BLaER1 treated with 17β-estradiol and CSF1 and Interleukin-3, amounts not matched to agents 10 nM and 100 nM (cell line): ENCODE data around the gene PTBP3.

Source experiments
- H3K27ac ChIP-seq, 11 experiments: shearing (Covaris generic); formaldehyde crosslinking; 2 replicates each; pipeline ENCODE4 v1.8.1; 2022
- H3K27me3 ChIP-seq, 11 experiments: shearing (Covaris generic); formaldehyde crosslinking; 2 replicates each; pipeline ENCODE4 v1.8.1; 2022
- H3K36me3 ChIP-seq, 11 experiments: shearing (Covaris generic); formaldehyde crosslinking; 2 replicates each; pipeline ENCODE4 v1.8.1; 2022
- H3K4me1 ChIP-seq, 10 experiments: shearing (Covaris generic); formaldehyde crosslinking; 2 replicates each; pipeline ENCODE4 v1.8.1; 2022
- H3K4me2 ChIP-seq, 11 experiments: shearing (Covaris generic); formaldehyde crosslinking; 2 replicates each; pipeline ENCODE4 v1.8.1; 2022
- H3K4me3 ChIP-seq, 10 experiments: shearing (Covaris generic); formaldehyde crosslinking; 2 replicates each; pipeline ENCODE4 v1.8.1; 2022
- H3K9ac ChIP-seq, 11 experiments: shearing (Covaris generic); formaldehyde crosslinking; 2 replicates each; pipeline ENCODE4 v1.8.1; 2022
- H3K9me3 ChIP-seq, 11 experiments: shearing (Covaris generic); formaldehyde crosslinking; replicated peaks in 1 of 11; 2 replicates each; pipeline ENCODE4 v1.8.1; 2022
- H4K20me1 ChIP-seq, 11 experiments: shearing (Covaris generic); formaldehyde crosslinking; 2 replicates each; pipeline ENCODE4 v1.8.1; 2022
- Cebpa-rat ChIP-seq, 11 experiments: shearing (Covaris generic); IDR thresholded peaks; 2 replicates each; pipeline ENCODE4 v1.8.1; 2022

PTBP3 gene, protein sequence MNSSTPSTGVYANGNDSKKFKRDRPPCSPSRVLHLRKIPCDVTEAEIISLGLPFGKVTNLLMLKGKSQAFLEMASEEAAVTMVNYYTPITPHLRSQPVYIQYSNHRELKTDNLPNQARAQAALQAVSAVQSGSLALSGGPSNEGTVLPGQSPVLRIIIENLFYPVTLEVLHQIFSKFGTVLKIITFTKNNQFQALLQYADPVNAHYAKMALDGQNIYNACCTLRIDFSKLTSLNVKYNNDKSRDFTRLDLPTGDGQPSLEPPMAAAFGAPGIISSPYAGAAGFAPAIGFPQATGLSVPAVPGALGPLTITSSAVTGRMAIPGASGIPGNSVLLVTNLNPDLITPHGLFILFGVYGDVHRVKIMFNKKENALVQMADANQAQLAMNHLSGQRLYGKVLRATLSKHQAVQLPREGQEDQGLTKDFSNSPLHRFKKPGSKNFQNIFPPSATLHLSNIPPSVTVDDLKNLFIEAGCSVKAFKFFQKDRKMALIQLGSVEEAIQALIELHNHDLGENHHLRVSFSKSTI

DNA sequence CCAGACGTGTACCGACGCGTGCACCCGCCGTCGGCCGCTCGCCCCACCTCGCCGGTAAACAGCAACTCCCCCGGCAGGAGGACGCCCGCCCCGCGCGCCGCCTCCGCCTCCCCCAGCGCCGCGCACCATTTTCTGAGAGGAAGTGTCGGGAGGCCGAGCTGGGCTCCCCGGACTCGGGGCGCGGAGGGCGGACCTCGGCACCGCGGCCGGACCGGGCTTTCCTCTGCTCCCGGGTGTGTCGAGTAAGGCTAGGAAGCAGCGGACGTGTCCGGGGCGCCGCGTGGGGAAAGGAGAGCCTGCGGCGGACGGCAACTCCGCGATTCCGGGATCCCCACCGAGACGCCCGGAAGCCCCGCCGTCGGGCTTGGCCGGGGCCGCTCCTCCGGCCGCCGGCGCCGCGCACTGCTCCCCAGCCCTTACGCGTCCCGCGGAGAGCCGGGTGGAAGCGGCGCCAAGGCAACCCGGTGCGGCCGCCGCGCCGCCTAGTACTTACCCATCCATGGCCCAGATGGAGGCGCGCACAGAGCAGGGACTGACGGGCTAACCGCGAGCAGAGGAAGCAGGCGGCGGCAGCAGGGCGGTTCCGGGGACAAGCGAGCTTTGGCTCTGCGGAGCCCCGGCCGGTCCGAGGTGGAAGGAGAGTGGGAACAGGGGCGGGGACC lies at the start of gene PTBP3:
TSS of gene PTBP3 (minus strand) at position 643 of the 662 bp plus-strand sequence. CDS start 35,754 bp downstream, outside the sequence.
- Histone ChIP-seq H3K27ac (peak within 1 kb of the TSS; percentile 98 to 99 (median 99)), H3K4me2 (peak within 1 kb of the TSS; percentile 64 to 98 (median 83)), H3K36me3 (peaks cover 0 to 19% (median 11%) of the 10 kb centered on the region in 11 experiments; a peak in 10 of 22 replicates), H3K4me3 (peak within 1 kb of the TSS; percentile 83 to 99 (median 98)), H3K4me1 (peaks cover 13 to 38% (median 33%) of the 10 kb centered on the region in 10 experiments), H3K9ac (peak within 1 kb of the TSS; percentile 97 to 100 (median 99)), H4K20me1 (peaks cover 18 to 49% (median 38%) of the 10 kb centered on the region in 11 experiments; a peak in 20 of 22 replicates), H3K27me3 (no peaks in the 10 kb centered on the region), H3K9me3 (no peaks in the 10 kb centered on the region)
- TF ChIP-seq Cebpa-rat (IDR thresholded peaks at IDR 0.05): no peak

DNA sequence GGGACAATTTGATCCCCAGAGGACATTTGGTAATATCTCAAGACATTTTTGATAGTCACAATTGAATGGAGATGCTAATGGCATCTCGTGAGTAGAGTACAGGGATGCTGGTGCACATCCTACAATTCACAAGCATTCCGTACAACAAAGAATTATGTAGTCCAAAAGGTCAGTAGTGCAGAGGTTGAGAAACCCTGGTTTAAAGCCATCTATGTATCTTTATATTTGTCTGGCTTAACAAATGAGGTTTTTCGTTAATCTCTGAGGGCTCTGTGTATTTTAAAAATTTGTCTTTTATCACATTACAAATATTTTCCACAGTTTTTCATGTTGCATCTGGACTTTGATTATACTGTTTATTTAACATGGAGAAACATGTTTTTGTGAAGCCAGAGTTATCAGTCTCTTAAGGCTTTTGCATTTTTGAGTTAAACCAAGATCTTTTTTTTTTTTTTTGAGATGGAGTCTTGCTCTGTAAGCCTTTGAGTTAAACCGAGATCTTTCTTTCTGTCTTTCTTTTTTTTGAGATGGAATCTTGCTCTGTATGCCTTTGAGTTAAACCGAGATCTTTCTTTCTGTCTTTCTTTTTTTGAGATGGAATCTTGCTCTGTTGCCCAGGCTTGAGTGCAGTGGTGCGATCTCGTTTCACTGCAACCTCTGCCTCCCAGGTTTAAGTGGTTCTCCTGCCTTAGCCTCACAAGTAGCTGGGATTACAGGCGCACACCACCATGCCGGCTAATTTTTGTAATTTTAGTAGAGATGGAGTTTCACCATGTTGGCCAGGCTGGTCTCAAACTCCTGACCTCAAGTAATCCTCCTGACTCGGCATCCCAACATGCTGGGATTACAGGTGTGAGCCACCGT lies 49.3 kb upstream of the PTBP3 start:
- no peaks in the 10 kb centered on the region for H4K20me1 ChIP-seq
- no peak overlapping the region for H3K9ac ChIP-seq
- no peak overlapping the region for H3K27ac ChIP-seq
- H3K9me3 ChIP-seq: no peaks in the 10 kb centered on the region
- no peaks in the 10 kb centered on the region for H3K27me3 ChIP-seq
- peak overlapping the region in 10 of 11 experiments; percentile 51 to 88 (median 60); a peak in 14 of 22 replicates for H3K4me2 ChIP-seq
- no peak overlapping the region for H3K4me3 ChIP-seq
- peaks cover 44 to 62% (median 54%) of the 10 kb centered on the region in 10 experiments for H3K4me1 ChIP-seq
- H3K36me3 ChIP-seq: peaks cover 0 to 11% (median 7%) of the 10 kb centered on the region in 11 experiments; a peak in 8 of 22 replicates
- no peak for TF ChIP-seq Cebpa-rat (IDR thresholded peaks at IDR 0.05)

DNA sequence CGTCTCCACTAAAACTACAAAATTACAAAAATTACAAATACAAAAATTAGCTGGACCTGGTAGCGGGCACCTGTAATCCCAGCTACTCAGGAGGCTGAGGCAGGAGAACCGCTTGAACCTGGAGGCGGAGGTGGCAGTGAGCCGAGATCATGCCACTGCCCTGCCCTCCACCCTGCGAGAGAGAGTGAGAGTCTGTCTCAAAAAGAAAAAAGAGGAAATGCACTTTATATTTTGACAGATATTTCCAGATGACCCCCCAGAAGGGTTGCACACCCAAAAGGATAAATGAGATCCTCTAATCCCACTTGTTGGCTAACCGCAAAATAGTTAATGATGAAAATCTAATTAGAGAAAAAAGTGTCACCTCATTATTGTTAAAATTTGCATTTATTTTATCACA lies 48.6 kb upstream of the PTBP3 start:
- Histone ChIP-seq H3K4me2 (peak overlapping the region in 8 of 11 experiments; percentile 1 to 92 (median 82); a peak in 10 of 22 replicates), H3K36me3 (peaks cover 0 to 5% (median under 1%) of the 10 kb centered on the region in 11 experiments; a peak in 3 of 22 replicates), H3K4me1 (peaks cover 51 to 68% (median 61%) of the 10 kb centered on the region in 10 experiments)

DNA sequence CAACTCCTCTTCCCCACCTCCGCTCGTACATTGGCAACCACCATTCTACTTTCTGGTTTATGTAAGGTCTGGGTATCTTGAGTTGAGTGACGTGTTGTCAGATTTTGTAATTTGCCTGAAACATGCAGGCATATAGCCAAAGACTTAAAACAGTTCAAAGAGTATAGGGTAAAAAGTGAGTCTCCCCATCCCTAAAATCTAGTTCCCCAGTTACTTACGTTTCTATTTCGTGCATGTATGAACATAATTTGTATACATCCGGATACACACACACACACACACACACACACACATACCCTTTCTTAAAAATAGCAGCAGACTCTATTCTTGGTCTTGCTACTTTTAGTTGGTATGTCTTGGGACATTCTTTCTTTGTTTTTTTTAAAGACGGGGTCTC lies 47.4 kb upstream of the PTBP3 start:
- Histone ChIP-seq H3K4me3 (peak overlapping the region; percentile 70 to 95 (median 89)), H3K27ac (peak overlapping the region in 10 of 11 experiments; percentile 78 to 94 (median 90); a peak in 15 of 22 replicates), H3K9me3 (peaks cover 0 to 3% (median 0%) of the 10 kb centered on the region in 11 experiments; a peak in 4 of 22 replicates), H3K4me2 (peak overlapping the region; percentile 65 to 92 (median 87)), H4K20me1 (no peaks in the 10 kb centered on the region), H3K36me3 (peaks cover 0 to 5% (median 0%) of the 10 kb centered on the region in 11 experiments; a peak in 1 of 22 replicates), H3K9ac (peak overlapping the region; percentile 82 to 95 (median 90)), H3K27me3 (no peaks in the 10 kb centered on the region), H3K4me1 (peaks cover 58 to 73% (median 67%) of the 10 kb centered on the region in 10 experiments)
- TF ChIP-seq Cebpa-rat (IDR thresholded peaks at IDR 0.05): no peak

More for the DNA sequence above, 48.6 kb upstream of the PTBP3 start:
- Histone ChIP-seq H3K27ac (no peak overlapping the region), H3K27me3 (no peaks in the 10 kb centered on the region), H3K9me3 (no peaks in the 10 kb centered on the region), H4K20me1 (no peaks in the 10 kb centered on the region), H3K4me3 (no peak overlapping the region), H3K9ac (no peak overlapping the region)
- no peak for TF ChIP-seq Cebpa-rat (IDR thresholded peaks at IDR 0.05)

DNA sequence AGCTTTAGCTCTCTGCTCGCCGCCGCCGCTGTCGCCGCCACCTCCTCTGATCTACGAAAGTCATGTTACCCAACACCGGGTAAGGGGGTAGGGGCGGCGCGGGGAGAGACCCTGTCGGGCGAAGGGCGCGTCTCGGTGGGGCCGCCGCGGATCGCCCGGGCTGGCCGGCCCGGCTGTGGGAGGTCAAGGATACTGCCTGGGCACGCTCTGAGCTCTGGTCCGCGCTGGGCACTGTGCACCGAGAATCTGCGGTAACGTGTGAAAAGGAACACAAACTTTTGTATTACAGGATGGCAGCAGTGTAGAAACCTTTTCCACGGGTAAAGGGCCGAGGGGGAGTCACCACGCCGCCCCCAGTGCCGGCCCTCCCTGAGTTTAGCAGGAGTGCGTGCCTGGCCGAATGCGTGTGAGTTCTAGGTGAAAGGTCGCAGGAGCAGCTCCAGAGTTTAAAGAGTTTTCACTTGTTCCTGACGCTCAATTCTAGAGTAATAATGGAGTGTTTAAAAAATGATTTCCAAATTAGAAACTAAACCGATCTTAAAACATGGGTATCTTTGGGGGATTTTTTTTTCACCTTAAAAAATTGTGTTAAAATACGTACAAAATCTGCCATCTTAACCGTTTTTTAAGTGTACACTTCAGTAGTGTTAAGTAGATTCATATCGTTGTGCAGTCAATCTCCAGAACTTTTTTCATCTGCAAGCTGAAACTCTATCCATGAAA lies 46.8 kb upstream of the PTBP3 start, which contains the start of gene HSDL2:
TSS of gene HSDL2 (plus strand) at position 7 of the 723 bp plus-strand sequence. CDS start at position 63, 56 bp downstream.
- no peak for TF ChIP-seq Cebpa-rat (IDR thresholded peaks at IDR 0.05)
- peak within 1 kb of the TSS; percentile 85 to 94 (median 90) for H3K27ac ChIP-seq

DNA sequence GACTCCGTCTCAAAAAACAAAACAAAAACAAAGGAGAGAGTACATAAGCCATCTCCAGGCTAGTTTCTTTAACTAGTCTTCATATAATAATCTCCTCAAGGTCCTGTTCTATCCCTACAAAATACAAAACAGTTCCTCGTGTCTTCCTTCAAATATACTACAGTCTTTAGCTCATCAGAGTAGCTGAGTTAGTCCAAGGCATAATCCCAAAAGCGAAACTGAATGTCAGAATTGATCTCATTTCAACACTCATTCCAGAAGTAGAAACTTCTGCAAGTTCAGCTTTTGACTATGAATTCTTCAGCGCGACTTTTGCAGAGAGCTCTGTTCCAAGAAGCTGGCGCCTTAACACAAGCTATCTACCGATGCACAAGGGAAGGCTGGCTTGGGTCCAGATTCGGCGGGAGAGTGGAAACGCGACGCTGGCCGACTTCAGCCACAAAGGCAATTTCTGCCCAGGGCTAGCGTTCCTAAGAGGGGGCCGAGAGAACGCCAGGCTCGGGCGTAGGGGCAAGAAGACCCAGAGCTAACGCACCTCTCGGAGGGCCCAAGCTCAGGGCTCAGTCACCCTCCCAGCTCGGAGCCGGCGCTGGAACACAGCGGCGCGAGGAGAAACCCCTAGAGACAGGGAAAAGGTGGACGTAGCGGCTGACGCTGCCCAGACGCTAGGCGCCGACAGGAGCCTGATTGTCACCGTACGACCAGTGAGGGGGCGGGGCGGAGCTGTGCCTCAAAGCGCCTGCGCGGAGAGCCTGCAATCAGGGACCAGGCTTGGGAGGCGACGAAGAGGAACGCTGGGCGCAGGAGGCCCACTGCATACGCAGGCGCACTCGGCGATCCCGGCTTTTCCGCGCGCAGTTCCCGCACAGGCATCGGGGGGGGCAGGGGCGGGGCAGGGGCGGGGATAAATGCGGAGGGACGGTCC lies 46.0 kb upstream of the PTBP3 start:
- peak overlapping the region; percentile 70 to 95 (median 89) for H3K4me3 ChIP-seq
- H3K4me2 ChIP-seq: peak overlapping the region; percentile 70 to 96 (median 87)
- H3K27ac ChIP-seq: peak overlapping the region; percentile 85 to 94 (median 90)
- peaks cover 0 to 17% (median 11%) of the 10 kb centered on the region in 11 experiments; a peak in 16 of 22 replicates for H3K9me3 ChIP-seq
- peak overlapping the region; percentile 87 to 95 (median 90) for H3K9ac ChIP-seq
- H3K4me1 ChIP-seq: peaks cover 51 to 62% (median 57%) of the 10 kb centered on the region in 10 experiments
- no peaks in the 10 kb centered on the region for H3K27me3 ChIP-seq
- no peaks in the 10 kb centered on the region for H4K20me1 ChIP-seq
- no peak for TF ChIP-seq Cebpa-rat (IDR thresholded peaks at IDR 0.05)
- peaks cover 0 to 11% (median 0%) of the 10 kb centered on the region in 11 experiments; a peak in 3 of 22 replicates for H3K36me3 ChIP-seq

More for the DNA sequence above, 46.8 kb upstream of the PTBP3 start, which contains the start of gene HSDL2:
- Histone ChIP-seq H3K4me1 (peaks cover 58 to 68% (median 64%) of the 10 kb centered on the region in 10 experiments), H3K27me3 (no peaks in the 10 kb centered on the region), H3K9me3 (peaks cover 0 to 9% (median 4%) of the 10 kb centered on the region in 11 experiments; a peak in 16 of 22 replicates), H3K9ac (peak within 1 kb of the TSS; percentile 87 to 95 (median 90)), H3K4me3 (peak within 1 kb of the TSS; percentile 70 to 95 (median 89)), H3K4me2 (peak within 1 kb of the TSS; percentile 83 to 96 (median 88)), H3K36me3 (peaks cover 0 to 8% (median 0%) of the 10 kb centered on the region in 11 experiments; a peak in 3 of 22 replicates), H4K20me1 (no peaks in the 10 kb centered on the region)
